GM12874 (cell line): ENCODE results near the gene RAB8A.

ENCODE experiments used
- TF ChIP-seq, protein P1 (sequence below): IDR thresholded peaks from 2 replicates; pipeline ENCODE4 v1.5.1; 2011; ENCODE audit warnings: low read depth, mild to moderate bottlenecking, control low read depth, low read length, moderate library complexity; ENCODE audit not compliant: insufficient read depth

RAB8A gene

DNA sequence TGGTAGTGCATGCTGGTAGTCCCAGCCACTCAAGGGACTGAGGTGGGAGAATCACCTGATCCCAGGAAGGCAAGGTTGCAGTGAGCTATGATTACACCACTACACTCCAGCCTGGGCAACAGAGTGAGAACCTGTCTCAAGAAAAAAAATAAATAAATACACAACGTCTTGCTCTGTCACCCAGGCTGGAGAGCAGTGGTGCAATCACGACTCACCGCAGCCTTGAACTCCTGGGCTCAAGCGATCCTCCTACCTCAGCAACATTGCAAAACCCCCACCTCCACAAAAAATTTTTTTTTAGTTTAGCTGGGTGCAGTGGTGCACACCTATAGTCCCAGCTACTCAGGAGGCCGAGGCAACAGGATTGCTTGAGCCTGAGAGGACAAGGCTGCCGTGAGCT lies 26.6 kb upstream of the RAB8A start:
- TF ChIP-seq, protein P1, sequence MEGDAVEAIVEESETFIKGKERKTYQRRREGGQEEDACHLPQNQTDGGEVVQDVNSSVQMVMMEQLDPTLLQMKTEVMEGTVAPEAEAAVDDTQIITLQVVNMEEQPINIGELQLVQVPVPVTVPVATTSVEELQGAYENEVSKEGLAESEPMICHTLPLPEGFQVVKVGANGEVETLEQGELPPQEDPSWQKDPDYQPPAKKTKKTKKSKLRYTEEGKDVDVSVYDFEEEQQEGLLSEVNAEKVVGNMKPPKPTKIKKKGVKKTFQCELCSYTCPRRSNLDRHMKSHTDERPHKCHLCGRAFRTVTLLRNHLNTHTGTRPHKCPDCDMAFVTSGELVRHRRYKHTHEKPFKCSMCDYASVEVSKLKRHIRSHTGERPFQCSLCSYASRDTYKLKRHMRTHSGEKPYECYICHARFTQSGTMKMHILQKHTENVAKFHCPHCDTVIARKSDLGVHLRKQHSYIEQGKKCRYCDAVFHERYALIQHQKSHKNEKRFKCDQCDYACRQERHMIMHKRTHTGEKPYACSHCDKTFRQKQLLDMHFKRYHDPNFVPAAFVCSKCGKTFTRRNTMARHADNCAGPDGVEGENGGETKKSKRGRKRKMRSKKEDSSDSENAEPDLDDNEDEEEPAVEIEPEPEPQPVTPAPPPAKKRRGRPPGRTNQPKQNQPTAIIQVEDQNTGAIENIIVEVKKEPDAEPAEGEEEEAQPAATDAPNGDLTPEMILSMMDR, result no peak

GRCh38 chr19:16087940-16088339 lies 23.7 kb upstream of the RAB8A start:
- TF ChIP-seq, protein P1, result no peak

- TF ChIP-seq, protein P1, result no peak
Observed at GRCh38 chr19:16088351-16089009, 23.2 kb upstream of the RAB8A start.

GRCh38 chr19:16089010-16089846 lies 22.5 kb upstream of the RAB8A start:
- TF ChIP-seq, protein P1, result no peak

DNA sequence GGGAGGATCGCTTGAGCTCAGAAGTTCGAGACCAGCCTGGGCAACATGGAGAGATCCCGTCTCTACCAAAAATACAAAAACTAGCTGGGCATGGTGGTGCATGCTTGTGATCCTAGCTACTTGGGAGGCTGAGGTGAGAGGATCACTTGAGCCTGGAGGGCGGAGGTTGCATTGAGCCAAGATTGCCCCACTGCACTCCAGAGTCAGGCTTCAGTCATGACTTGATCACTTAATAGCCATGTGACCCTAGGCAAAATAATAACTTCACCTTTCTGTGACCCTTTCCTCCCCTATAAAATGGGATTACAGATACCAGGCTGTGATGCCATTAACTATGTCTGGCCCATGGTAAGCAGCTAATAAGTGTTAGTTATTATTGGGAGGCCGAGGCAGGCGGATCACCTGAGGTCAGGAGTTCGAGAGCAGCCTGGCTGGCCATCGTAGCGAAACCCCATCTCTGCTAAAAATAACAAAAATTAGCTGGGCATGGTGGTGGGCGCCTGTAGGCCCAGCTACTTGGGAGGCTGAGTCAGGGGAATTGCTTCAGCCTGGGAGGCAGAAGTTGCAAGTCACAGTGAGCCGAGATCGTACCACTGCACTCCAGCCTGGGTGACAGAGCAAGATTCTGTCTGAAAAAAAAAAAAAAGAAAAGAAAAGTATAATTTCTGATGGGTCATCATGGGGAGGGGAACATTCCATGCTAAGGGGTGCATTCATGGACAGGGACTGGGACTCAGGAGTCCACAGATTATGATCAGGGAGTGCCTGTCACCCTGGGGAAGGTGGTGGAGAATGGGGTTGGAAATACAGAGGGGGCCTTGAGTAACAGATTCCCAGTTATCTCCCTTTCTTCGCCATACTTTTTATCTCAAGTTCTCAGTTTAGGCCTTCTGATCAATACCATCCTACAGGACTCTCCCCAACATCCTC lies 19.9 kb upstream of the RAB8A start:
- TF ChIP-seq, protein P1, result no peak

DNA sequence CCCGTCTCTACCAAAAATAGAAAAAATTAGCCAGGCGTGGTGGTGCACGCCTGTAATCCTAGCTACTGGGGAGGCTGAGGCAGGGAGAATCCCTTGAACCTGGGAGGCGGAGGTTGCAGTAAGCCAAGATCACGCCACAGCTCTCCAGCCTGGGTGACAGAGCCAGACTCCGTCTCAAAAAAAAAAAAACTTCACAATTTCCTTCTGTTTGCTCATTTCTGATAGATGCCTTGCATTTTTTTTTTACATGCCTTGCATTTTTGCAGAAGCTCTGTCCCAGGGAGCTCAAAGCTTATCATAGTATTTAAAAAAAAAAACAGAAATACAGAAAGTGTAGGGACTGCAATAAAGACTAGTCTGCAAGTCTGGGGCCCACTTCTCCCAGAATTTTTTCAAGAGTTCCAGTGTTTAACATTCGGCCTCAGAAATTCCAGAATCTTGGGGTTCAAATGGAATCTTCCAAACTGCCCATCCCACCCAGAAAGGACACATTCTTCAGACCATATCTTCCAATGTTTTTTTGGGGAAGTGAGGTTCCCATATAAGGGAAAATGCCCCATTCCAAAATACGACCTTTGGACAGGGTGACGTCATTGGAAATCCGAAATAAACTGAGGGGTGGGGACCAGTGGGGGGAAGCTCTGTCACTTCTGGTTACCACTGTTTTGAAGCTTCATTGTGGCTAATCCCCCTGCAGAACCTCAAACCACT lies 17.2 kb upstream of the RAB8A start:
- TF ChIP-seq, protein P1, result no peak
